Endothelial cell of umbilical vein (primary cell): ENCODE measurements around the gene CNKSR3. TPM values are rescaled to one million over a fixed set of nuclear protein-coding genes. Genes with fewer than 3 reads are reported as not detected.

Experiments used
- BruUV-seq: library from RNA; stranded (reverse); fragments of 400-500 nt; replicated peaks from 2 replicates; lab custom pipeline; 2021; lab: Mats Ljungman, UMichigan
- CTCF ChIA-PET: fragments of 300-600, 350-600 bp; sonication (Branson Sonifier 250); formaldehyde crosslinking; loops from one replicate; lab custom pipeline; 2021; ENCODE audit warnings: antibody characterized with exemption, inconsistent platforms; lab: Charles Lee
- POLR2A ChIA-PET: fragments of 300-600, 350-600 bp; sonication (Branson Sonifier 250); formaldehyde crosslinking; loops from one replicate; lab custom pipeline; 2021; ENCODE audit warnings: antibody characterized with exemption, inconsistent platforms; lab: Charles Lee
- DNase-seq: peaks from one replicate; pipeline ENCODE4 v3.0.0-alpha.2; 2011; ENCODE audit warnings: low read depth, low spot score
- FAIRE-seq: peaks from 2 replicates; lab custom pipeline; 2011; peaks lifted over from hg19 to GRCh38; lab: Jason Lieb, UNC
- H2AFZ ChIP-seq: 2 replicates; pipeline ENCODE4 v1.6.0; 2012; ENCODE audit warnings: low read depth, low read length, control low read depth, inconsistent platforms
- H3K27ac ChIP-seq: 2 replicates; pipeline ENCODE4 v1.5.1; 2011; ENCODE audit warnings: low read depth, mild to moderate bottlenecking, control low read depth, low read length, moderate library complexity; ENCODE audit not compliant: insufficient read depth
- H3K27me3 ChIP-seq, 2 experiments: 2 replicates each; pipeline versions ENCODE4 v1.6.0 to v1.6.1; 2011; ENCODE audit warnings: low read length in 2 of 2, mixed read lengths in 1 of 2; ENCODE audit not compliant: control insufficient read depth in 2 of 2, insufficient read depth in 2 of 2
- H3K36me3 ChIP-seq, 2 experiments: 2 replicates in 1 of 2; 3 replicates in 1 of 2; pipeline ENCODE4 v1.5.1; 2011; ENCODE audit warnings: low read length in 2 of 2, mild to moderate bottlenecking in 1 of 2, moderate library complexity in 1 of 2; ENCODE audit not compliant: control insufficient read depth in 2 of 2, insufficient read depth in 2 of 2; ENCODE audit errors: extremely low read depth in 1 of 2
- H3K4me1 ChIP-seq: 3 replicates; pipeline ENCODE4 v1.5.1; 2011; ENCODE audit warnings: mild to moderate bottlenecking, low read length; ENCODE audit not compliant: control insufficient read depth, insufficient read depth; ENCODE audit errors: extremely low read depth
- H3K4me2 ChIP-seq: 2 replicates; pipeline ENCODE4 v1.6.1; 2011; ENCODE audit warnings: low read length, control low read depth, mixed read lengths; ENCODE audit not compliant: insufficient read depth
- H3K4me3 ChIP-seq, 3 experiments: fragments of 200-600 bp in 1 of 3; sonication (generic), shearing (Covaris generic) in 1 of 3; replicated peaks in 1 of 3; 2 replicates each; pipeline ENCODE4 v1.5.1; 2011 to 2016; ENCODE audit warnings: control low read depth in 3 of 3, low read length in 3 of 3, mild to moderate bottlenecking in 2 of 3, inconsistent platforms in 1 of 3, low read depth in 1 of 3, moderate library complexity in 1 of 3; ENCODE audit not compliant: insufficient read depth in 1 of 3
- H3K79me2 ChIP-seq: 2 replicates; pipeline ENCODE4 v1.6.0; 2012; ENCODE audit warnings: low read length, inconsistent platforms; ENCODE audit not compliant: control insufficient read depth, insufficient read depth
- H3K9ac ChIP-seq: replicated peaks from 2 replicates; pipeline ENCODE3; 2011; ENCODE audit warnings: low read length, control low read depth; ENCODE audit not compliant: insufficient read depth; ENCODE audit errors: extremely low read depth
- H3K9me1 ChIP-seq: replicated peaks from 3 replicates; pipeline ENCODE4 v1.6.0; 2011; ENCODE audit warnings: mild to moderate bottlenecking, low read length; ENCODE audit not compliant: control insufficient read depth, insufficient read depth; ENCODE audit errors: extremely low read depth
- H3K9me3 ChIP-seq: replicated peaks from 2 replicates; pipeline ENCODE4 v1.5.1; 2012; ENCODE audit warnings: low read length, inconsistent platforms; ENCODE audit not compliant: control insufficient read depth, insufficient read depth
- H4K20me1 ChIP-seq: replicated peaks from 2 replicates; pipeline ENCODE3; 2011; ENCODE audit warnings: mild to moderate bottlenecking, low read length; ENCODE audit not compliant: control insufficient read depth, insufficient read depth; ENCODE audit errors: extremely low read depth
- EZH2 ChIP-seq: IDR thresholded peaks from 2 replicates; pipeline ENCODE4 v1.6.1; 2012; ENCODE audit warnings: borderline replicate concordance, low read depth, mild to moderate bottlenecking, moderate library complexity, low read length, inconsistent platforms; ENCODE audit not compliant: severe bottlenecking
- FOS ChIP-seq: IDR thresholded peaks from 2 replicates; pipeline ENCODE4 v1.6.1; 2011; ENCODE audit warnings: mild to moderate bottlenecking, low read length, moderate library complexity, borderline replicate concordance; ENCODE audit not compliant: insufficient read depth
- GATA2 ChIP-seq: IDR thresholded peaks from 2 replicates; pipeline ENCODE4 v1.7.0; 2011; ENCODE audit warnings: low read depth, mild to moderate bottlenecking, moderate library complexity, mixed read lengths, low read length; ENCODE audit not compliant: insufficient read length, insufficient read depth
- JUN ChIP-seq: IDR thresholded peaks from 2 replicates; pipeline ENCODE4 v1.6.1; 2011; ENCODE audit warnings: borderline replicate concordance, low read depth; ENCODE audit not compliant: insufficient read length, insufficient read depth
- MYC ChIP-seq: IDR thresholded peaks from one replicate; pipeline ENCODE4 v1.6.1; 2011; ENCODE audit warnings: mild to moderate bottlenecking, low read depth, low read length
- POLR2A ChIP-seq: IDR thresholded peaks from 2 replicates; pipeline ENCODE4 v1.6.1; 2012; ENCODE audit warnings: low read depth, mild to moderate bottlenecking, control low read depth, low read length
- POLR2AphosphoS5 ChIP-seq: IDR thresholded peaks from 2 replicates; pipeline ENCODE4 v1.6.1; 2012; ENCODE audit warnings: low read depth, mild to moderate bottlenecking, control low read depth, low read length, moderate library complexity; ENCODE audit not compliant: insufficient read depth
- dilution Hi-C: fragments of 300-500 bp; cut with MboI; formaldehyde crosslinking; loops from one replicate; pipeline ENCODE4 v1.15.0; 2019; ENCODE audit warnings: low sequenced_read_pairs; ENCODE audit not compliant: extremely low pct_ligation_motif_present
- intact Hi-C: fragments of 100-400 bp; cut with micrococcal nuclease; formaldehyde crosslinking; loops from one replicate; pipeline ENCODE4 v1.10.0; 2022
- polyA plus RNA-seq, 4 experiments: library from polyadenylated mRNA; depleted of rRNA in 3 of 4; stranded (reverse) in 3 of 4; unstranded in 1 of 4; fragments of >200 nt; gene quantifications; 2 replicates each; pipeline versions ENCODE4 v1.2.1 to v1.2.3, GENCODE V29; 2011 to 2012; ENCODE audit warnings: missing spikeins in 1 of 4
- total RNA-seq: library from RNA; stranded (reverse); gene quantifications from 2 replicates; pipeline ENCODE4 v1.2.3, GENCODE V29; 2021
- TF ChIP-seq, protein P1 (sequence below), 2 donors: IDR thresholded peaks; 1 replicate in 1 of 2; 2 replicates in 1 of 2; pipeline ENCODE4 v1.5.1; 2011; ENCODE audit warnings: low read length in 2 of 2, mild to moderate bottlenecking in 2 of 2, moderate library complexity in 2 of 2, control low read depth in 1 of 2, inconsistent platforms in 1 of 2, low read depth in 1 of 2; ENCODE audit not compliant: insufficient read depth in 1 of 2; ENCODE audit errors: extremely low read depth in 1 of 2
- TF ChIP-seq, protein P2 (sequence below): IDR thresholded peaks from 2 replicates; pipeline ENCODE4 v1.6.1; 2011; ENCODE audit not compliant: insufficient read depth, insufficient read length

CNKSR3 gene
- total and polyA plus RNA-seq, 2 donors (not counting 3 experiments of a cell fraction or from before 2014, with no cell fraction given): 2.3 to 15.6 TPM

DNA sequence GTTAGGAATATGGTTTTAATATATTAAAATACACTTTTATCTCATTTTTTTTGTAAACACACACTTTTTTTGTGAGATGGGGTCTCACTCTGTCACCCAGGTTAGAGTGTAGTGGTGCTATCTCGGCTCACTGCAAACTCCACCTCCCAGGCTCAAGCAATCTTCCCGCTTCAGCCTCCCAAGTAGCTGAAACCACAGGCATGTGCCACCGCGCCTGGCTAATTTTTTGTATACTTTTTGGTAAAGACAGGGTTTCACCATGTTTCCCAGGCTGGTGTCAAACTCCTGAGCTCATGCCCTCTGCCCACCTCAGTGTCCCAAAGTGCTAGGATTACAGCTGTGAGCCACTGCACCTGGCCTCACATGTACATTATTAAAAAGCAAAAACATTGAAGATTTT, 164.7 kb downstream of the CNKSR3 start:
- H2AFZ ChIP-seq: no peak overlapping the region
- CTCF ChIA-PET: interaction anchor here (1.0 to 1.5 kb wide), 2 partner anchors 25 to 69 kb away, joined by 3 to 6 read pairs; no protein-coding TSS in a partner anchor
- POLR2A ChIA-PET: no interaction called here

DNA sequence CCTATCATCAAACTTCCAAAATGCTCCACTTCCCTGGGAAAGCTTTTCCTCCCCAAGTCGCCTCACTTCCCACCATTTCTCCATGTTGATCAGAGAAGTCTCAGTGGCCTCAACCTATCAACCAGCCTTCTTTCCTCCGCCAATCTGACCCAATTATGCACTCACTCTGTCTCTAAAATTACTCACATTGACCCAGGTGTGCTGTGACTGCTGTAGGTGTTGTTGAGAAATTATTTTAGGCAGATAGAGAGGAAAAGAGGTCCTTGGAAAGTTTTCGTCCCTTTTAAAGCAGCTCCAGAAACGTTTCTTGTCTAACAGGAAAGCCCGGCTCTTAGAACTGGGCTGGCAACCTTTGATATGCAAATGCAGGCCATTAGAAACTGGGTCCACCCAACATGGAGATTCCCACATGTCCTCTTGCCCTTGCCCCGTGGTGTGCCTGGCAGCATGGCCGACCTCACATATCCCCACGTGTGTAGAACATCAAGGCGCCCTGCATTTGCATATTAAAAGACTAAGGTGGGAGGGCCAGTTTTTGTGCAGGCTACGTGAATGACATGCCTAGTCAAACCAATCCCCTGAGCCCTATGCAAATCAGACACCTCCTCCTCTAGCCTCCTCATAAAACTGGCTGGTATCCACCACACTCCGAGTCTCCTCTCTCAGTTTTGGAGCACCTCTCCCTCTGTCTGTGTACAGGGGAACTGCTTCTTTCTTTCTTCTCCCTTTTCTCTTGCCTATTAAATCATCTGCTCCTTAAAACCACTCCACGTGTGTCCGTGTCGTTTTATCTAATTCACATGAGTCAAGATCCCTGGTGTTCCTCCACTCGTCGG, 166.8 kb downstream of the CNKSR3 start:
- no peaks in the 10 kb centered on the region for H3K36me3 ChIP-seq
- H4K20me1 ChIP-seq: no peaks in the 10 kb centered on the region
- no peaks in the 10 kb centered on the region for H3K9me1 ChIP-seq
- no peak overlapping the region for H3K27ac ChIP-seq
- H3K9ac ChIP-seq: no peak overlapping the region
- intact Hi-C loops (no loop called here), dilution Hi-C loops (no loop called here)
- no peak for FAIRE-seq
- H2AFZ ChIP-seq: no peak overlapping the region
- no TSS peak for BruUV-seq
- ChIA-PET POLR2A (no interaction called here), CTCF (no interaction called here)
- no peak overlapping the region for H3K4me2 ChIP-seq
- peak; percentile 5 for DNase-seq
- H3K4me3 ChIP-seq: no peak overlapping the region
- H3K27me3 ChIP-seq: no peaks in the 10 kb centered on the region
- no peak for TF ChIP-seq GATA2
- TF ChIP-seq, protein P1, sequence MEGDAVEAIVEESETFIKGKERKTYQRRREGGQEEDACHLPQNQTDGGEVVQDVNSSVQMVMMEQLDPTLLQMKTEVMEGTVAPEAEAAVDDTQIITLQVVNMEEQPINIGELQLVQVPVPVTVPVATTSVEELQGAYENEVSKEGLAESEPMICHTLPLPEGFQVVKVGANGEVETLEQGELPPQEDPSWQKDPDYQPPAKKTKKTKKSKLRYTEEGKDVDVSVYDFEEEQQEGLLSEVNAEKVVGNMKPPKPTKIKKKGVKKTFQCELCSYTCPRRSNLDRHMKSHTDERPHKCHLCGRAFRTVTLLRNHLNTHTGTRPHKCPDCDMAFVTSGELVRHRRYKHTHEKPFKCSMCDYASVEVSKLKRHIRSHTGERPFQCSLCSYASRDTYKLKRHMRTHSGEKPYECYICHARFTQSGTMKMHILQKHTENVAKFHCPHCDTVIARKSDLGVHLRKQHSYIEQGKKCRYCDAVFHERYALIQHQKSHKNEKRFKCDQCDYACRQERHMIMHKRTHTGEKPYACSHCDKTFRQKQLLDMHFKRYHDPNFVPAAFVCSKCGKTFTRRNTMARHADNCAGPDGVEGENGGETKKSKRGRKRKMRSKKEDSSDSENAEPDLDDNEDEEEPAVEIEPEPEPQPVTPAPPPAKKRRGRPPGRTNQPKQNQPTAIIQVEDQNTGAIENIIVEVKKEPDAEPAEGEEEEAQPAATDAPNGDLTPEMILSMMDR (IDR thresholded peaks at IDR 0.05; ENCODE audit: extremely low read depth in 1 of 2, insufficient read depth in 1 of 2, low read depth in 1 of 2, low read length in 2 of 2): no peak
- TF ChIP-seq FOS: no peak
- no peak for TF ChIP-seq POLR2A
- TF ChIP-seq, protein P2, sequence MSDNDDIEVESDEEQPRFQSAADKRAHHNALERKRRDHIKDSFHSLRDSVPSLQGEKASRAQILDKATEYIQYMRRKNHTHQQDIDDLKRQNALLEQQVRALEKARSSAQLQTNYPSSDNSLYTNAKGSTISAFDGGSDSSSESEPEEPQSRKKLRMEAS: no peak
- TF ChIP-seq EZH2: no peak
- no peak for TF ChIP-seq POLR2AphosphoS5
- no peak for TF ChIP-seq MYC
- TF ChIP-seq JUN: no peak
- no peaks in the 10 kb centered on the region for H3K9me3 ChIP-seq
- H3K4me1 ChIP-seq: no peaks in the 10 kb centered on the region
- H3K79me2 ChIP-seq: no peaks in the 10 kb centered on the region

More for the DNA sequence above, 164.7 kb downstream of the CNKSR3 start:
- FAIRE-seq (no peak), DNase-seq (no peak)
- no TSS peak for BruUV-seq
- Histone ChIP-seq H3K9me1 (no peaks in the 10 kb centered on the region), H3K4me1 (no peaks in the 10 kb centered on the region), H3K9me3 (no peaks in the 10 kb centered on the region), H3K27ac (no peak overlapping the region), H3K36me3 (no peaks in the 10 kb centered on the region), H3K27me3 (no peaks in the 10 kb centered on the region), H3K9ac (no peak overlapping the region), H3K4me2 (no peak overlapping the region), H4K20me1 (no peaks in the 10 kb centered on the region), H3K4me3 (no peak overlapping the region), H3K79me2 (no peaks in the 10 kb centered on the region)
- TF ChIP-seq MYC (no peak), POLR2A (no peak)
- TF ChIP-seq, protein P1 (IDR thresholded peaks at IDR 0.05; ENCODE audit: extremely low read depth in 1 of 2, insufficient read depth in 1 of 2, low read depth in 1 of 2, low read length in 2 of 2): no peak
- dilution Hi-C loops (no loop called here), intact Hi-C loops (no loop called here)
